GM21529 (cell line): ENCODE results near the gene NTM.
"Not testable (repeated sequence)": the region's sequence is repeated elsewhere in the genome, so short reads cannot be mapped to it uniquely, and the experiment has no call there.

Experiments used
- ATAC-seq: cut with Tn5 transposase; IDR thresholded peaks from one replicate; pipeline ENCODE4 v1.9.1; 2021; ENCODE audit not compliant: unreplicated experiment

NTM gene

DNA sequence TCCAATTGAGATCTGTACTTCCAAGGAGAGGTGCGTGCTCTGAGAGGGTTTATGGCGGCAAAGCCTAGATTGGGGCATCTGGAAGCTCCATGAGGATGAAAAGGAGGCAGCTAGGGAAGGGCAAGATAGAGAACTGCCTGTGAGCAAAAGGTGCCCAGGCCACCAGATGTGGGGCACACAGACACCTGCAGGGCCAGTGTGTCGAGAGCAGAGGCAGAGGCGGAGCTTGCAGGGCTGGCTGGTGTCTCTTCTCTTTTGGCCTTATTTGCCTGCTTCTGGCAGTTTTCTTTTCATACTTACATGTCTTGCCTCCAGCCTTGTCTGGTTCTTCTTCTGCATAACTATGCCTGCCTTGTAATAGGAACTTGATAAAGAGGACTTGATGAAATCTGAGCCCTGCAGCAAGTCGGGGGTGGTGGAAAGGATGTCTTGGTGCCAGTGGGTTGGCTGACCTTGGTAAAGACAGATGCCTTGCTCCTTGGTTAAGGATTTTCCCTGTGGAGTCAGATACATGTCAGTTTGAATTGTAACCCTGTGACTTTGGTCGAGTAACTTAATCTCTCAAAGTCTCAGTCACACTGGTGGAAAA lies 680.3 kb downstream of the NTM start:
- ATAC-seq: no peak

DNA sequence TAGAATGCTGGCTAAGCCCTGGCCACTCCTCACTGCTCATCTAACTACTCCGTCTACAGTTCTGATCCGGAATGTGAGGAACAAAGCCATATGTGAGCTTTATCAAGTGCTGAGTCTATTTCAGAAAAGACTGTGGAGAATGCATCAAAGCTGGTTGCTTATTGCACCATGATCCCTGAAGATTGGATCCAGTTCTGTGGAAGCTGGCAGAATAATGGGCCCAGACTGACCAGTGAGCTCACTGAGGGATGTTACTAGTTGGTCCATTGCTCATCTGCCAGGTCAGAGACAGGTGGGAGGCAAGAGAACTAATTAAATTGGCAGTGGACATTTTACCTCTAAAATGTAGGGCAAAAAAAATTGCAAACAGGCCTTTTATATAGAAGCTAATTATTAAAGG lies 681.3 kb downstream of the NTM start:
- no peak for ATAC-seq

DNA sequence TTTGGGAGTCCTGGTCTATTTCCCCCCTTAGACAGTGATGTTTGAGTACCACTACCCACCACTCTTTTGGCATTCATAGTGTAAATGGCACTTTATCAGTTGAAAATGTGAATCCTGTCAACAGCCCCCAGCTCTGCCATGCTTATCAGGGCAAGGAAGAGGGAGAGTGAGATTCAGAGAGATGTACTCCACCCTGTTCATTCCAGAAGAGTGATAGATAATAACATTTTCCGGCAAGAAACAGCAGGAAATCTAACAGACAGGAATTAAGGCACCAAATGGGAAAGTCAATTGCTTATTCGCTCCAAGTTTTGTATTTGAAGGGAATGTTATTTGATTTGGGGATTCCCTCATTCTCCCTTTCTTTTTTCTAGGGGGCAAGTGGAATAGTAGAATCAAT lies 681.9 kb downstream of the NTM start:
- ATAC-seq: no peak

- no peak for ATAC-seq
These were observed 682.5 kb downstream of the NTM start for GRCh38 chr11:132052904-132053303.

- no peak for ATAC-seq
These were observed 684.4 kb downstream of the NTM start for GRCh38 chr11:132054822-132055221.

DNA sequence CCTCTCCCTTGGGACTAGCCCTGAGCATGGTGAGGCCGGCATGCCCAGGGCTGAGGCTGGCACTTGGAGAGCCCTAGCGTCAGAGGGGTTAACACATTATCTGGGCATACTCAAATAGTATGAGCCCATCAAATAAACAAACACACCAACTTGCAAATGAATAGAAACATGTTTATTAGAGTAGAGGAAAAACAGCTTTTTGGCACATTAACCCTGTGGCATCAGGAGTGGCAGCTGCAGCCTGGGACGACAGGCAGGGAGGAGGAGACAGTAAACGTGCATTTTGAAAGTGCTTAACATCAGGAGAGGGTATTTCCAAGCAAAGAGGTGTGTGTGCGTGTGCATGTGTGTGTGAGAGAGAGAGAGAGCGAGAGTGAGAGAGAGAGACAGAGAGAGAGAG lies 684.9 kb downstream of the NTM start:
- no peak for ATAC-seq

DNA sequence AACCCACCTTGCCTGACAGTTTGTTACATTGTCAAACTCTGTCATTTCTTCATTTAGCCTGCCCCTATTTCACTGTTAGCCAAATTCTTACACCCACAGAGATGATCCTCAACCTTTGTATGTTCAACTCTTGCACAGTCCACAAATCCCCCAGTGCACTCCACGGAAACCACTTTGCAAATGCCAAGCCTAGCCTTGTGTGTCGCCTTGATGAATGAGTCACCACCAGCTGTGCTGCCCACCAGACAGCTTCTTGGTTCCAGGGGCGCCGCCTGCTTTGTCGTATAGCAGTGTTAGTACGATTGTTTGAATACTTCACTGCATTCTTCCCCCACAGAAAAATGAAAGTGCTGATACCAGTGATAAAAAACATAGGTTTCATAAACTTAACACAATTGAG lies 686.3 kb downstream of the NTM start:
- ATAC-seq: no peak

DNA sequence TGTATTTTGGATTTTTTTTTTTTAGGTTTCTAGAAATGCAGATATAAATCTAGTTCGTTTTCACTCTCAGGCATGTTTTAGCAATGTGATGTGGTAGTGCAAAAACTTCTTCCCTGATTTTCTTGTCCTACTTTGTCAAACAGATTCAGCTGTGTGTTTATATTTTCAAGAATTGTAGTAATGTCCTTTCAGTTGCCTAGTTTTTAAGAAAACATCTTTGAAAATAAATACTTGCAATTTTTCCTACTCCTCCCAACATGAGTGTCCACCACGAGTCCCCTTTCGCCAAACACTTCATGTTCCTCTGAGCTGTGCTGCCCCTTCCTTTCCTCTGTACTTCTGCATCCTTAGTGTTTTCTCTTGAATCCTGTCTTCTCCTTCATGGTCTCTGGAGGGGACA lies 686.9 kb downstream of the NTM start:
- no peak for ATAC-seq

GRCh38 chr11:132058211-132058772 lies 687.9 kb downstream of the NTM start:
- no peak for ATAC-seq

- ATAC-seq: no peak
These were observed 690.2 kb downstream of the NTM start for GRCh38 chr11:132060567-132060966.

DNA sequence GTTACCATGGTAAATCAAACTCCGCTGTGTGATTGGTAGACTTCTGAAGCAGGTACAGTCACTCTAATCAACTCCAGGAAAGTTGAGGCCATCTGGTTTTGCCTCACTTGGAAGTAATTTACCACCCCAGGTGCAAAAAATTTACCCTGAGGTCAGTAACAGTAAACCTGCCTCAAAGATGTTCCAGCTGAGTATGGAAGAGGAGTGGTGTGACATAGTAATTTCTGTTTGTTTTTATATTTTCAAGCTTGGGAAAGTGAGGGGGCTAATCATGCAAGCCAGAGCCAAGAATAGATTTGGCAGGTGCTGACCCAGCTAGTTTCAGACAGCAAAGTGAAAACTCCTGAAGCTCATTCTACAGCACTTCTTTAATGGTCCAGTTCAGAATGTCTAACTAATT lies 691.6 kb downstream of the NTM start:
- ATAC-seq: no peak

- ATAC-seq: no peak
These were observed 692.1 kb downstream of the NTM start for GRCh38 chr11:132062541-132062940.

DNA sequence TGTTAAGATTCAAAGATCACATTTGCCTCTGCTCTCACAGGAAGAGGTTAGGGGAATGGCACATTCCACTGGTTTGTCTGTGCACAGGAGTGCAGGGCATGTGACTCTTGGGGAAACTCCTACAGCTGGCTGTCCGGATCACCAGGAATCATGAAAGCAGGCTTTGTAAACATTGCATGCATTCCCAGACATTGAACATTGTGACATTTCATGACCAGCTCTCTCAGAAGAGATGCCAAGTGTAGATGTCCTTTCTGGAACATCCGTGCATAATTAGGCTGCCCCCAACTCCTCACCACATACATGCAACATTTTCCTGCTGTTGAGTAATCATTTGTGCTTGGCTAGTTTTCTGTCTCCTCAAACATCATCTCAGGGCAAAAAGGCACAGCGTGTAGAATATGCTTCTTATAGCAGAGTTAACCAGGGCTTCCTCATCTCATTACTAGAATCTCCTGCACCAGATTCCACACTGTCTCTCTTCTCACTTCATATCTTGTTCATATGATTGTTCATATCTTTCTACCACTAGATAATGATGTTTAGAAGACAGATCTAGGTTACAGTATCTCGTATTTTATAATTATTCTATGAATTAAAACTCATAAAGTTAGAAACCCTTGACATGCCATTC lies 694.7 kb downstream of the NTM start:
- no peak for ATAC-seq

DNA sequence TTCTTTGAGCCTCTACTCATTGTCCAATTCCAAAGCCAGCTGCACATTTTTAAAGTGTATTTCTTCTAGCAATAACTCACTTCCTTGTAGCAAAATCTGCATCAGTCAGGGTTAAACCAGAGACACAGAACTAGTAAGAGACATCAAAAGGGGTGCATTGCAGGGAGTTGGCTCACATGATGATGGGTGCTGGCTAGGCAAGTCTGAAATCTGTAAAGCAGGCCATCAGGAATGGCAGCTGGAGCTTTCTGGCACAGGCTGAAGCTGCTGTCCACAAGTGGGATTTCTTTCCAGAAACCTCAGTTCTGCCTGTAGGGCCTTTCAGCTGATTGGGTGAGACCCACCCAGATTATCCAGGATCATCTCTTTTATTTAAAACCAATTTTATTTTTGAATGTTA lies 698.1 kb downstream of the NTM start:
- ATAC-seq: no peak

- ATAC-seq: not testable (repeated sequence)
These were observed 699.2 kb downstream of the NTM start for GRCh38 chr11:132069593-132069992.

DNA sequence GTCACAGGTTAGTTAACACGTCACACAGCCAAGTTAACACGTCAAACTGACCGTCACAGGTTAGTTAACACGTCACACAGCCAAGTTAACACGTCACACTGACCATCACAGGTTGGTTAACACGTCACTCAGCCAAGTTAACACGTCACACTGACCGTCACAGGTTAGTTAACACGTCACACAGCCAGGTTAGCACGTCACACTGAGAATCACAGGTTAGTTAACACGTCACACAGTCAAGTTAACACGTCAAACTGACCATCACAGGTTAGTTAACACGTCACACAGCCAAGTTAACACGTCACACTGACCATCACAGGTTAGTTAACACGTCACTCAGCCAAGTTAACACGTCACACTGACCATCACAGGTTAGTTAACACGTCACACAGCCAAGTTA lies 700.5 kb downstream of the NTM start:
- not testable (repeated sequence) for ATAC-seq

- ATAC-seq: no peak
These were observed 701.8 kb downstream of the NTM start for GRCh38 chr11:132072044-132072857.

GRCh38 chr11:132072858-132073211 lies 702.4 kb downstream of the NTM start:
- no peak for ATAC-seq

- ATAC-seq: no peak
These were observed 703.4 kb downstream of the NTM start for GRCh38 chr11:132073787-132074186.

DNA sequence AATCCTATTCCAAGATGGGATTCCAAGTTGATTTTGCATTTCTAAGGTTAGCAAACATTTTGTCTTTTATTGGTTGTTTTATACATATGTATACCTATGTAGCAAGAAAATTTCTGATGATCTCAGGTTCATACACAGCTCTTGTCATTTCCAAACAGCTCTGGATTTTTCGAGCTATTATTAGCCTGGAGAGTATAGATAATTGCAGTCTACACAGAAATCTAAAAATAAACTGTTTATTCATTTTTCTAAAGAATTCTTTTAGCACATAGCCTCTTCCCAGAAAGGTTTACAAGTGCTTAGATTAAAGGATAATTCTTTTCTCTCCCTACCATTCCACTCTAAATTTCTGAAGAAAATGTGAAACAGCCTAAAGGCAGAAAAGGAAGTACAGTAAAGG lies 705.0 kb downstream of the NTM start:
- no peak for ATAC-seq

DNA sequence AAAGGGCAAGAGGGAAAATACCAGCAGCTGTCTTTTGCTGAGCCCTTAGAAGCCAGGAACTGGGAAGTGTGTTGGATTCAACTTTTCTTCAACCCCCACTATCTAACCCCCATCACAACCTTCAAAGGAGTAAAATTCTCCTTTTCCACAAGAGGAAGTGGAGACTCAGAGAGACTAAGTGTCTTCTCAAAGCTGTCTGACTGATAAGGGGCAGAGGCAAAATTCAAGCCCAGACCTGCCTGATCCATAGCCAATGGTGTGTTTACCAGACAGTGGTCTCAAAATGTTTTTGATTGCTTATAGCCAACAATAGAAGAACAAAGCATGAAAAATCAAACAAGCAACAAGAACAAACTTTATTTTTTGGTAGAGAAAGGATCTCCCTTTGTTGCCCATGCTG lies 707.0 kb downstream of the NTM start:
- no peak for ATAC-seq
